GM12878 (cell line): ENCODE data around the gene FOXP1. TPM values are rescaled to one million over a fixed set of nuclear protein-coding genes. Genes with fewer than 3 reads are reported as not detected.

Source experiments
- ATAC-seq: fragments of 200-7000 bp; cut with Tn5 transposase; 3 replicates; pipeline ENCODE4 v1.9.1; 2020; ENCODE audit warnings: mild to moderate bottlenecking, moderate library complexity
- BruUV-seq: library from RNA; stranded (reverse); fragments of 400-500 nt; replicated peaks from 2 replicates; lab custom pipeline; 2021; lab: Mats Ljungman, UMichigan
- CTCF ChIA-PET: fragments of 300-600 bp; sonication (Branson Sonifier 250); formaldehyde crosslinking; extraction: SDS; loops from one replicate; lab custom pipeline; 2021; ENCODE audit warnings: inconsistent platforms; lab: Yijun Ruan, JAX
- POLR2A ChIA-PET: fragments of 350-600 bp; formaldehyde crosslinking; extraction: SDS; loops from one replicate; lab custom pipeline; 2021; ENCODE audit warnings: inconsistent platforms; lab: Charles Lee
- RAD21 ChIA-PET: fragments of 300-600 bp; sonication (Branson Sonifier 250); formaldehyde crosslinking; loops from one replicate; lab custom pipeline; 2023; ENCODE audit warnings: antibody characterized with exemption; ENCODE audit not compliant: unreplicated experiment; lab: Charles Lee
- SMC1A ChIA-PET: fragments of 300-600 bp; sonication (Branson Sonifier 250); formaldehyde crosslinking; loops from one replicate; lab custom pipeline; 2023; ENCODE audit not compliant: unreplicated experiment, uncharacterized antibody; lab: Charles Lee
- DNase-seq: peaks from one replicate; pipeline ENCODE4 v3.0.0-alpha.2; 2011; ENCODE audit warnings: low read depth, low spot score
- FAIRE-seq: peaks from 3 replicates; lab custom pipeline; 2011; peaks lifted over from hg19 to GRCh38; lab: Jason Lieb, UNC
- H2AFZ ChIP-seq: 2 replicates; pipeline ENCODE4 v1.6.0; 2011; ENCODE audit warnings: low read depth, low read length, control low read depth; ENCODE audit not compliant: control insufficient read depth
- H3K27ac ChIP-seq: 2 replicates; pipeline ENCODE4 v1.5.1; 2011; ENCODE audit warnings: control low read depth; ENCODE audit not compliant: control insufficient read depth, insufficient read depth
- H3K27me3 ChIP-seq, 2 experiments: replicated peaks in 1 of 2; 2 replicates each; pipeline versions ENCODE4 v1.6.0 to v1.6.1; 2011; ENCODE audit warnings: low read length in 1 of 2; ENCODE audit not compliant: control insufficient read depth in 2 of 2, insufficient read depth in 2 of 2
- H3K36me3 ChIP-seq, 2 experiments: 2 replicates each; pipeline ENCODE4 v1.5.1; 2011; ENCODE audit warnings: low read length in 1 of 2; ENCODE audit not compliant: control insufficient read depth in 2 of 2, insufficient read depth in 2 of 2
- H3K4me1 ChIP-seq: 2 replicates; pipeline ENCODE4 v1.6.1; 2011; ENCODE audit warnings: mild to moderate bottlenecking, low read length, moderate library complexity, mixed read lengths; ENCODE audit not compliant: control insufficient read depth, insufficient read depth
- H3K4me2 ChIP-seq: 2 replicates; pipeline ENCODE4 v1.6.0; 2011; ENCODE audit warnings: control low read depth; ENCODE audit not compliant: control insufficient read depth, insufficient read depth
- H3K4me3 ChIP-seq: fragments of 200-600 bp; sonication (generic); 2 replicates; pipeline ENCODE4 v1.5.1; 2016
- H3K79me2 ChIP-seq: 2 replicates; pipeline ENCODE4 v1.6.0; 2011; ENCODE audit warnings: low read length; ENCODE audit not compliant: control insufficient read depth, insufficient read depth
- H3K9ac ChIP-seq: 2 replicates; pipeline ENCODE4 v1.8.0; 2011; ENCODE audit warnings: low read length, control low read depth, mixed read lengths; ENCODE audit not compliant: control insufficient read depth, insufficient read depth
- H3K9me3 ChIP-seq: replicated peaks from 3 replicates; pipeline ENCODE4 v1.5.1; 2011; ENCODE audit warnings: mild to moderate bottlenecking, low read length; ENCODE audit not compliant: control insufficient read depth, insufficient read depth
- H4K20me1 ChIP-seq: 2 replicates; pipeline ENCODE4 v1.6.0; 2011; ENCODE audit not compliant: control insufficient read depth, insufficient read depth
- BCL11A ChIP-seq: IDR thresholded peaks from 2 replicates; pipeline ENCODE4 v1.6.1; 2011; ENCODE audit warnings: low read depth, low read length
- EED ChIP-seq: sonication (generic); IDR thresholded peaks from 2 replicates; pipeline ENCODE4 v1.6.1; 2016; ENCODE audit warnings: antibody characterized with exemption, low read depth
- MYB ChIP-seq: fragments of 150-350 bp; IDR thresholded peaks from 2 replicates; pipeline ENCODE4 v1.6.1; 2014; ENCODE audit warnings: mild to moderate bottlenecking, low read depth, low read length, borderline replicate concordance
- PBX3 ChIP-seq: IDR thresholded peaks from 2 replicates; pipeline ENCODE4 v1.6.1; 2011; ENCODE audit warnings: mild to moderate bottlenecking, low read depth, low read length, moderate library complexity; ENCODE audit not compliant: insufficient replicate concordance
- RELB ChIP-seq: fragments of 450-650 bp; IDR thresholded peaks from 2 replicates; pipeline ENCODE4 v1.6.1; 2017; ENCODE audit warnings: low read depth, mild to moderate bottlenecking, moderate library complexity
- RUNX3 ChIP-seq: IDR thresholded peaks from 2 replicates; pipeline ENCODE4 v1.6.1; 2012; ENCODE audit warnings: low read length, inconsistent platforms
- SREBF1 ChIP-seq: IDR thresholded peaks from 2 replicates; pipeline ENCODE4 v1.6.1; 2012; ENCODE audit warnings: mild to moderate bottlenecking, low read length
- USF2 ChIP-seq: IDR thresholded peaks from 2 replicates; pipeline ENCODE4 v1.6.1; 2011; ENCODE audit warnings: low read depth, low read length, improper control_type of control experiment, borderline replicate concordance
- YY1 ChIP-seq: IDR thresholded peaks from 2 replicates; pipeline ENCODE4 v1.6.1; 2011; ENCODE audit warnings: low read depth, mild to moderate bottlenecking, low read length
- ZNF592 ChIP-seq: fragments of 450-650 bp; IDR thresholded peaks from 2 replicates; pipeline ENCODE4 v1.6.1; 2017; ENCODE audit warnings: mild to moderate bottlenecking, moderate library complexity
- ZNF622 ChIP-seq: fragments of 450-650 bp; IDR thresholded peaks from 2 replicates; pipeline ENCODE4 v1.6.1; 2017; ENCODE audit warnings: mild to moderate bottlenecking, inconsistent platforms
- WGBS: methylation state at CpG from one replicate; pipeline ENCODE4 v1.1.6; 2016; ENCODE audit warnings: low lambda C conversion rate; ENCODE audit not compliant: insufficient replicate concordance, insufficient coverage; ENCODE audit errors: missing lambda C conversion rate; 5-methylcytosine and 5-hydroxymethylcytosine counted together
- in situ Hi-C: fragments of 300-500 bp; cut with MboI; formaldehyde crosslinking; loops from 9 replicates; pipeline ENCODE4 v1.14.3; 2018; ENCODE audit warnings: mixed read lengths
- intact Hi-C: fragments of 100-400 bp; cut with micrococcal nuclease; formaldehyde crosslinking; loops from one replicate; pipeline ENCODE4 v1.14.2; 2022; ENCODE audit not compliant: unreplicated experiment
- polyA plus RNA-seq, 11 experiments: library from polyadenylated mRNA; depleted of rRNA in 4 of 11; unstranded in 6 of 11; stranded (reverse) in 5 of 11; fragments of >200 nt; fragmentation: Nextera tagmentation in 4 of 11; fragmentation: Illumina TruSeq in 1 of 11; extraction: Ambion mirVana in 4 of 11; extraction: Trizol in 1 of 11; gene quantifications; 1 replicate in 1 of 11; 2 replicates in 10 of 11; pipeline versions ENCODE4 v1.2.1 to v1.2.3, GENCODE V29; 2011 to 2016; ENCODE audit warnings: inconsistent platforms in 2 of 11, missing spikeins in 2 of 11, low read depth in 1 of 11
- total RNA-seq, 4 experiments: library from RNA; depleted of rRNA in 3 of 4; stranded (reverse); fragments of >200 nt in 3 of 4; fragmentation: Illumina TruSeq in 1 of 4; extraction: Trizol in 1 of 4; gene quantifications; 2 replicates each; pipeline versions ENCODE4 v1.2.1 to v1.2.3, GENCODE V29; 2013 to 2021

FOXP1 gene
- total and polyA plus RNA-seq, 10 of the 15 experiments (the other 5 are each of a cell fraction or from before 2014, with no cell fraction given) = 0.05 to 1.6 (median 0.20) TPM; not detected in 1

- FAIRE-seq = no peak
- Histone ChIP-seq H3K79me2 (no peaks in the 10 kb centered on the region), H3K36me3 (no peaks in the 10 kb centered on the region), H3K27me3 (peaks cover under 1 to 1% of the 10 kb centered on the region in 2 experiments; a peak in 2 of 4 replicates), H3K4me2 (no peak overlapping the region), H3K9me3 (no peaks in the 10 kb centered on the region), H3K9ac (no peak overlapping the region), H4K20me1 (no peaks in the 10 kb centered on the region), H3K4me3 (no peak overlapping the region), H3K4me1 (no peaks in the 10 kb centered on the region), H3K27ac (no peak overlapping the region), H2AFZ (no peak overlapping the region)
- WGBS = 27% methylated on average over 5 of the region's 5 CpGs
- RAD21 ChIA-PET = no interaction called here
- SMC1A ChIA-PET = no interaction called here
- ATAC-seq = no peak
- no TSS peak for BruUV-seq
- POLR2A ChIA-PET = no interaction called here
- TF ChIP-seq SREBF1 = no peak
- no peak for TF ChIP-seq RELB
- TF ChIP-seq YY1 = no peak
- TF ChIP-seq RUNX3 = no peak
- TF ChIP-seq ZNF622 = no peak
- no peak for TF ChIP-seq MYB
- CTCF ChIA-PET = no interaction called here
- no peak for DNase-seq
- in situ Hi-C loops = no loop called here
- intact Hi-C loops = no loop called here
Observed at GRCh38 chr3:71299160-71299559, 284.4 kb downstream of the FOXP1 start.

GRCh38 chr3:71294919-71295318 is 288.6 kb downstream of the FOXP1 start:
- no peak overlapping the region for H3K4me2 ChIP-seq
- no peak overlapping the region for H3K9ac ChIP-seq
- H3K9me3 ChIP-seq = no peaks in the 10 kb centered on the region
- H3K27me3 ChIP-seq = peaks cover 0 to 2% of the 10 kb centered on the region in 2 experiments; a peak in 1 of 4 replicates
- no peaks in the 10 kb centered on the region for H3K4me1 ChIP-seq
- ChIA-PET CTCF (no interaction called here), POLR2A (no interaction called here), RAD21 (no interaction called here), SMC1A (no interaction called here)
- FAIRE-seq = no peak
- in situ Hi-C loops (no loop called here), intact Hi-C loops (no loop called here)
- H3K79me2 ChIP-seq = no peaks in the 10 kb centered on the region
- DNase-seq = no peak
- no peak overlapping the region for H3K27ac ChIP-seq
- H3K36me3 ChIP-seq = no peaks in the 10 kb centered on the region
- no peaks in the 10 kb centered on the region for H4K20me1 ChIP-seq
- no peak overlapping the region for H3K4me3 ChIP-seq
- BruUV-seq = no TSS peak
- ATAC-seq = no peak
- H2AFZ ChIP-seq = no peak overlapping the region
- WGBS = 41% methylated on average over 7 of the region's 7 CpGs
- TF ChIP-seq BCL11A (no peak), ZNF592 (no peak), PBX3 (no peak), USF2 (no peak), EED (no peak), ZNF622 (no peak)
